Superior temporal gyrus (tissue), 1 donor: ENCODE results near the gene OR2G3.

Experiments used
- DNase-seq: peaks from one replicate; pipeline ENCODE4 v3.0.0-alpha.2; 2016; ENCODE audit errors: extremely low spot score

Gene OR2G3

GRCh38 chr1:247605286-247605685 is at the start of gene OR2G3:
TSS of gene OR2G3 (plus strand) at chr1:247605586. CDS start at chr1:247605586, 0 bp downstream.
- DNase-seq, result no peak

- DNase-seq, result no peak
Measured at GRCh38 chr1:247557926-247558674, 47.3 kb upstream of the OR2G3 start.

- no peak for DNase-seq
Measured at GRCh38 chr1:247561711-247562110, 43.7 kb upstream of the OR2G3 start.

- no peak for DNase-seq
Measured at GRCh38 chr1:247562198-247562597, 43.2 kb upstream of the OR2G3 start.

- DNase-seq, result no peak
Measured at GRCh38 chr1:247574236-247574635, 31.1 kb upstream of the OR2G3 start.

- DNase-seq, result no peak
Measured at GRCh38 chr1:247574664-247575063, 30.7 kb upstream of the OR2G3 start.

GRCh38 chr1:247576514-247576913 is 28.9 kb upstream of the OR2G3 start:
- DNase-seq, result peak; percentile 38

- DNase-seq, result no peak
Measured at GRCh38 chr1:247578946-247579460, 26.4 kb upstream of the OR2G3 start.

- DNase-seq, result no peak
Measured at GRCh38 chr1:247588060-247588459, 17.3 kb upstream of the OR2G3 start, which contains the start of gene OR2G2. TSS of gene OR2G2 (plus strand) at chr1:247588360. CDS start at chr1:247588360, 0 bp downstream.

- DNase-seq, result no peak
Measured at GRCh38 chr1:247613405-247613804, 8.0 kb downstream of the OR2G3 start.

GRCh38 chr1:247614625-247615024 is 9.2 kb downstream of the OR2G3 start:
- no peak for DNase-seq

GRCh38 chr1:247627951-247628350 is 22.6 kb downstream of the OR2G3 start:
- no peak for DNase-seq

GRCh38 chr1:247638011-247638410 is 32.6 kb downstream of the OR2G3 start:
- no peak for DNase-seq

- DNase-seq, result no peak
Measured at GRCh38 chr1:247638781-247639180, 33.4 kb downstream of the OR2G3 start.

- no peak for DNase-seq
Measured at GRCh38 chr1:247639381-247639981, 34.1 kb downstream of the OR2G3 start.

GRCh38 chr1:247642742-247643141 is 37.4 kb downstream of the OR2G3 start:
- DNase-seq, result no peak

- no peak for DNase-seq
Measured at GRCh38 chr1:247646867-247647266, 41.5 kb downstream of the OR2G3 start.

GRCh38 chr1:247647864-247648263 is 42.5 kb downstream of the OR2G3 start:
- peak; percentile 25 for DNase-seq

GRCh38 chr1:247653040-247653439 is 47.7 kb downstream of the OR2G3 start:
- no peak for DNase-seq
